H9 (cell line): ENCODE results near the gene HHAT. TPM values are rescaled to one million over a fixed set of nuclear protein-coding genes. Genes with fewer than 3 reads are reported as not detected.

Source experiments
- DNase-seq: peaks from one replicate; pipeline ENCODE4 v3.0.0-alpha.2; 2017
- H2AFZ ChIP-seq: one replicate; pipeline ENCODE4 v1.6.1; 2013; ENCODE audit warnings: mild to moderate bottlenecking, low read length, control low read depth, moderate library complexity
- H2AK5ac ChIP-seq: 2 replicates; pipeline ENCODE4 v1.6.1; 2013; ENCODE audit warnings: low read length, control low read depth, mixed read lengths; ENCODE audit not compliant: insufficient read length
- H2BK120ac ChIP-seq: one replicate; pipeline ENCODE4 v1.6.1; 2013; ENCODE audit warnings: low read depth, mild to moderate bottlenecking, low read length, control low read depth, inconsistent platforms; ENCODE audit not compliant: poor library complexity, severe bottlenecking
- H2BK12ac ChIP-seq: 2 replicates; pipeline ENCODE4 v1.6.1; 2013; ENCODE audit warnings: low read length, control low read depth, mixed read lengths, low read depth; ENCODE audit not compliant: insufficient read length
- H2BK15ac ChIP-seq: 2 replicates; pipeline ENCODE4 v1.6.1; 2013; ENCODE audit warnings: low read depth, low read length, control low read depth
- H2BK20ac ChIP-seq: one replicate; pipeline ENCODE4 v1.6.1; 2013; ENCODE audit warnings: low read depth, mild to moderate bottlenecking, low read length, control low read depth, inconsistent platforms; ENCODE audit not compliant: poor library complexity, severe bottlenecking
- H2BK5ac ChIP-seq: 2 replicates; pipeline ENCODE4 v1.6.1; 2013; ENCODE audit warnings: low read length, control low read depth, mixed read lengths; ENCODE audit not compliant: insufficient read length
- H3K14ac ChIP-seq: 2 replicates; pipeline ENCODE4 v1.6.1; 2013; ENCODE audit warnings: low read length, control low read depth; ENCODE audit not compliant: insufficient read depth
- H3K18ac ChIP-seq: 2 replicates; pipeline ENCODE4 v1.6.1; 2013; ENCODE audit warnings: low read depth, mild to moderate bottlenecking, mixed read lengths, low read length, control low read depth; ENCODE audit not compliant: insufficient read length
- H3K23ac ChIP-seq: 2 replicates; pipeline ENCODE4 v1.6.1; 2013; ENCODE audit warnings: low read length, control low read depth, mixed read lengths, low read depth; ENCODE audit not compliant: insufficient read length
- H3K23me2 ChIP-seq: 2 replicates; pipeline ENCODE4 v1.6.1; 2013; ENCODE audit warnings: low read depth, mild to moderate bottlenecking, mixed read lengths, low read length, control low read depth; ENCODE audit not compliant: insufficient read length, poor library complexity, severe bottlenecking
- H3K27ac ChIP-seq: 2 replicates; pipeline ENCODE4 v1.5.1; 2013; ENCODE audit warnings: low read length, control low read depth, mixed read lengths, low read depth; ENCODE audit not compliant: insufficient read length
- H3K27me3 ChIP-seq: 2 replicates; pipeline ENCODE4 v1.6.1; 2013; ENCODE audit warnings: low read length, control low read depth, inconsistent platforms; ENCODE audit not compliant: insufficient read depth
- H3K4ac ChIP-seq: 2 replicates; pipeline ENCODE4 v1.6.1; 2013; ENCODE audit warnings: low read depth, mild to moderate bottlenecking, control low read depth, inconsistent platforms, low read length, moderate library complexity
- H3K4me1 ChIP-seq: 2 replicates; pipeline ENCODE4 v1.6.1; 2013; ENCODE audit warnings: low read length, control low read depth, inconsistent platforms; ENCODE audit not compliant: insufficient read depth
- H3K4me2 ChIP-seq: 2 replicates; pipeline ENCODE4 v1.6.1; 2013; ENCODE audit warnings: low read length, control low read depth, mixed read lengths; ENCODE audit not compliant: insufficient read length, insufficient read depth
- H3K56ac ChIP-seq: 2 replicates; pipeline ENCODE4 v1.6.1; 2013; ENCODE audit warnings: low read depth, mild to moderate bottlenecking, mixed read lengths, low read length, control low read depth; ENCODE audit not compliant: insufficient read length
- H3K79me1 ChIP-seq: 2 replicates; pipeline ENCODE4 v1.6.1; 2013; ENCODE audit warnings: low read depth, mild to moderate bottlenecking, moderate library complexity, low read length, control low read depth, inconsistent platforms; ENCODE audit not compliant: insufficient read depth, poor library complexity, severe bottlenecking
- H3K79me2 ChIP-seq: 2 replicates; pipeline ENCODE4 v1.6.1; 2013; ENCODE audit warnings: low read length, control low read depth, inconsistent platforms; ENCODE audit not compliant: insufficient read depth
- H3K9ac ChIP-seq: 2 replicates; pipeline ENCODE4 v1.6.1; 2013; ENCODE audit warnings: low read length, control low read depth, mixed read lengths; ENCODE audit not compliant: insufficient read length; ENCODE audit errors: extremely low read depth
- H3K9me3 ChIP-seq: one replicate; pipeline ENCODE4 v1.6.1; 2013; ENCODE audit warnings: low read depth, low read length, inconsistent platforms; ENCODE audit not compliant: control insufficient read depth
- H3T11ph ChIP-seq: one replicate; pipeline ENCODE4 v1.6.1; 2013; ENCODE audit warnings: mild to moderate bottlenecking, low read length, control low read depth, inconsistent platforms
- H4K20me1 ChIP-seq: one replicate; pipeline ENCODE4 v1.6.1; 2013; ENCODE audit not compliant: control insufficient read depth, insufficient read length, insufficient read depth
- H4K5ac ChIP-seq: 2 replicates; pipeline ENCODE4 v1.6.1; 2013; ENCODE audit warnings: low read depth, mild to moderate bottlenecking, mixed read lengths, low read length, control low read depth; ENCODE audit not compliant: insufficient read length
- H4K8ac ChIP-seq: replicated peaks from 2 replicates; pipeline ENCODE4 v1.6.1; 2013; ENCODE audit warnings: low read length, control low read depth, mixed read lengths, low read depth; ENCODE audit not compliant: insufficient read length
- H4K91ac ChIP-seq: 2 replicates; pipeline ENCODE4 v1.6.1; 2013; ENCODE audit warnings: low read depth, mild to moderate bottlenecking, moderate library complexity, mixed read lengths, low read length, control low read depth; ENCODE audit not compliant: insufficient read length
- H3K27ac Mint-ChIP-seq, 3 experiments: 2 replicates in 2 of 3; 3 replicates in 1 of 3; pipeline ENCODE4 v1.8.0; 2020 to 2021; ENCODE audit warnings: mixed read lengths in 3 of 3, mild to moderate bottlenecking in 1 of 3, moderate library complexity in 1 of 3
- H3K27me3 Mint-ChIP-seq: 2 replicates; pipeline ENCODE4 v1.8.0; 2021; ENCODE audit warnings: low read depth, mild to moderate bottlenecking, moderate library complexity, mixed read lengths
- H3K36me3 Mint-ChIP-seq, 3 experiments: 2 replicates in 2 of 3; 3 replicates in 1 of 3; pipeline ENCODE4 v1.8.0; 2020 to 2021; ENCODE audit warnings: low read depth in 3 of 3, mixed read lengths in 3 of 3; ENCODE audit not compliant: insufficient read depth in 1 of 3
- H3K4me1 Mint-ChIP-seq, 2 experiments: 2 replicates each; pipeline ENCODE4 v1.8.0; 2020; ENCODE audit warnings: mixed read lengths in 2 of 2
- H3K4me3 Mint-ChIP-seq, 2 experiments: 2 replicates in 1 of 2; 3 replicates in 1 of 2; pipeline ENCODE4 v1.8.0; 2020 to 2021; ENCODE audit warnings: mild to moderate bottlenecking in 2 of 2, mixed read lengths in 2 of 2, moderate library complexity in 1 of 2
- H3K9me3 Mint-ChIP-seq, 2 experiments: 2 replicates in 1 of 2; 3 replicates in 1 of 2; pipeline ENCODE4 v1.8.0; 2020; ENCODE audit warnings: mild to moderate bottlenecking in 2 of 2, mixed read lengths in 2 of 2, moderate library complexity in 1 of 2
- CTCF ChIP-seq: fragments of 200-600 bp; sonication (generic); conservative IDR thresholded peaks from 3 replicates; pipeline ENCODE4 v1.8.0; 2021; ENCODE audit warnings: antibody characterized with exemption, mild to moderate bottlenecking
- WGBS: extraction: QIAGEN DNeasy Blood & Tissue Kit; methylation state at CpG from one replicate; pipeline ENCODE4 v1.1.7; 2013; ENCODE audit warnings: missing lambda C conversion rate, low lambda C conversion rate, mixed read lengths; ENCODE audit not compliant: insufficient read length; ENCODE audit errors: extremely low coverage; 5-methylcytosine and 5-hydroxymethylcytosine counted together
- total RNA-seq: library from RNA; stranded (reverse); gene quantifications from 2 replicates; pipeline ENCODE4 v1.2.1, GENCODE V29; 2021

HHAT gene
- total RNA-seq, 1 experiment from 2014 or later: 0.48 TPM

- Histone ChIP-seq H2BK5ac (no peak overlapping the region), H3K4me1 (no peaks in the 10 kb centered on the region), H2BK15ac (no peak overlapping the region), H2AFZ (no peak overlapping the region), H2BK12ac (no peak overlapping the region), H3K27me3 (no peaks in the 10 kb centered on the region), H4K20me1 (no peaks in the 10 kb centered on the region), H3T11ph (no peak overlapping the region), H2BK120ac (no peak overlapping the region), H4K91ac (no peak overlapping the region), H4K5ac (no peak overlapping the region), H4K8ac (no peak overlapping the region), H3K79me1 (no peaks in the 10 kb centered on the region), H2AK5ac (no peak overlapping the region), H3K23me2 (no peaks in the 10 kb centered on the region), H3K56ac (no peak overlapping the region), H3K9me3 (no peaks in the 10 kb centered on the region), H3K4me2 (no peak overlapping the region), H3K18ac (no peak overlapping the region), H3K14ac (no peak overlapping the region; the same call in 1 of the 2 replicates), H2BK20ac (no peak overlapping the region), H3K23ac (no peak overlapping the region), H3K27ac (no peak overlapping the region), H3K79me2 (no peaks in the 10 kb centered on the region), H3K9ac (no peak overlapping the region), H3K4ac (no peak overlapping the region)
- H3K4me1 Mint-ChIP-seq: no peaks in the 10 kb centered on the region
- no CpG with 5 or more reads among the region's 3 CpGs for WGBS
- no peaks in the 10 kb centered on the region for H3K27me3 Mint-ChIP-seq
- H3K9me3 Mint-ChIP-seq: no peaks in the 10 kb centered on the region
- no peak for DNase-seq
- H3K4me3 Mint-ChIP-seq: no peak overlapping the region
- H3K36me3 Mint-ChIP-seq: no peaks in the 10 kb centered on the region
- no peak for TF ChIP-seq CTCF
- H3K27ac Mint-ChIP-seq: 0 out of 7 replicates have a peak overlapping the region, but pooled peaks of 1 of the 3 experiments have one; percentile 34
Measured at GRCh38 chr1:210689826-210690225, 361.1 kb downstream of the HHAT start.
